ENCODE data around the gene STX18.

DNA sequence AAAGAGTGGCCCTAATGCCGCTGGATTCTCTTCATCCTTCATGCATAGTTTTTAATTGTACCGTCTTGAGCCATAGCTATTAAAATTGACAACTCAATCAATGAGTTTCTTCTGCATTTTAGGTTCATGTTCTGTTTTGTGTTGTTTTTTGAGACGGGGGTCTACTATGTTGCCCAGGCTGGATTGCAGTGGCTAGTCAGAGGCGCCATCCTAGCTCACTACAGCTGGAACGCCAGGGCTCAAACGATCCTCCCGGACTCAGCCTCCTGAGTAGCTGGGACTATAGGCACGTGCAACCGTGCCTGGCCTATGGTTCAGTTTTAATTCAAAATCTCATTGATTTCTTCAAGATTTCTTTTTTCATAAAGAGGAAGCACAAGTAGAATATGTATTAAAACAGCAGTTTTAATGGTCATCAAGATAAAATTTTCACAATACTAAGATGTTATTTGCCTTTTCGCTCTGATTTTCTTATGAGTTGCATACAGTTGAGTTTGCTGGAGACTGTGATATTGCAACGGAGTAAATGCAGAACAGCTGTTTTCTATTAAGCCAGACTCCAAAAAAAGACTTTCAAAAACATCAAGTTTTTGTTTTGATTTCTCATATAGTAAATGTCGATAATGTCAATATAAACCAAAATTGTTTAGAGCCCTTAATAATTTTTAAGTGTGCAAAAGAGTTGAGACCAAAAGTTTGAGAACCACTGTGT, 1.1 kb upstream of the STX18 start:
- TF ChIP-seq, protein P1, sequence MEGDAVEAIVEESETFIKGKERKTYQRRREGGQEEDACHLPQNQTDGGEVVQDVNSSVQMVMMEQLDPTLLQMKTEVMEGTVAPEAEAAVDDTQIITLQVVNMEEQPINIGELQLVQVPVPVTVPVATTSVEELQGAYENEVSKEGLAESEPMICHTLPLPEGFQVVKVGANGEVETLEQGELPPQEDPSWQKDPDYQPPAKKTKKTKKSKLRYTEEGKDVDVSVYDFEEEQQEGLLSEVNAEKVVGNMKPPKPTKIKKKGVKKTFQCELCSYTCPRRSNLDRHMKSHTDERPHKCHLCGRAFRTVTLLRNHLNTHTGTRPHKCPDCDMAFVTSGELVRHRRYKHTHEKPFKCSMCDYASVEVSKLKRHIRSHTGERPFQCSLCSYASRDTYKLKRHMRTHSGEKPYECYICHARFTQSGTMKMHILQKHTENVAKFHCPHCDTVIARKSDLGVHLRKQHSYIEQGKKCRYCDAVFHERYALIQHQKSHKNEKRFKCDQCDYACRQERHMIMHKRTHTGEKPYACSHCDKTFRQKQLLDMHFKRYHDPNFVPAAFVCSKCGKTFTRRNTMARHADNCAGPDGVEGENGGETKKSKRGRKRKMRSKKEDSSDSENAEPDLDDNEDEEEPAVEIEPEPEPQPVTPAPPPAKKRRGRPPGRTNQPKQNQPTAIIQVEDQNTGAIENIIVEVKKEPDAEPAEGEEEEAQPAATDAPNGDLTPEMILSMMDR (IDR thresholded peaks at IDR 0.05): no peak
- no peak for TF ChIP-seq POLR2A (IDR thresholded peaks at IDR 0.05)

All from right lobe of liver (tissue), 4 donors.